Spleen (tissue), 7 donors: ENCODE results near the gene NPIPB8.
"Not testable (repeated sequence)": the region's sequence is repeated elsewhere in the genome, so short reads cannot be mapped to it uniquely, and the experiment has no call there.

Source experiments
- CTCF ChIP-seq, 11 experiments: fragments of 200-600 bp in 7 of 11; fragments of 450-650 bp in 4 of 11; sonication (generic) in 4 of 11; IDR thresholded peaks in 8 of 11; conservative IDR thresholded peaks in 3 of 11; 1 replicate in 7 of 11; 2 replicates in 4 of 11; pipeline versions ENCODE4 v1.4.0 to v1.8.0; 2016 to 2021; ENCODE audit warnings: antibody characterized with exemption in 11 of 11, inconsistent platforms in 4 of 11, mild to moderate bottlenecking in 1 of 11
- POLR2A ChIP-seq, 3 donors: fragments of 450-650 bp; IDR thresholded peaks; one replicate each; pipeline ENCODE4 v1.5.1; 2017; ENCODE audit warnings: antibody characterized with exemption in 3 of 3, mild to moderate bottlenecking in 1 of 3
- POLR2AphosphoS5 ChIP-seq, 3 donors: sonication (generic); formaldehyde crosslinking; IDR thresholded peaks; one replicate each; pipeline ENCODE4 v1.5.1; 2017; ENCODE audit warnings: antibody characterized with exemption in 3 of 3
- donor health status: DM: no; HTN: no; CAD: no; lungs with moderate emphysema.
- donor health status: DM: no; HTN: no; CAD: no.
- donor health status: DM: no; HTN: no; CAD: no.

GRCh38 chr16:28608867-28609596, 28.8 kb upstream of the NPIPB8 start:
- TF ChIP-seq CTCF (IDR thresholded peaks at IDR 0.05 in 8 of 11, conservative IDR thresholded peaks at IDR 0.05 in 3 of 11); POLR2A (IDR thresholded peaks at IDR 0.05): not testable (repeated sequence)
- TF ChIP-seq POLR2AphosphoS5 (IDR thresholded peaks at IDR 0.05) = peak in 2 of 3 donors; percentile 15 to 16
